Epithelial cell of alveolus of lung (primary cell): ENCODE data around the gene ZBTB9. TPM values are rescaled to one million over a fixed set of nuclear protein-coding genes. Genes with fewer than 3 reads are reported as not detected.

Source experiments
- total RNA-seq: library from RNA; depleted of rRNA; stranded (reverse); fragments of >200 nt; gene quantifications from 2 replicates; pipeline ENCODE4 v1.2.1, GENCODE V29; 2015

The ZBTB9 gene, protein sequence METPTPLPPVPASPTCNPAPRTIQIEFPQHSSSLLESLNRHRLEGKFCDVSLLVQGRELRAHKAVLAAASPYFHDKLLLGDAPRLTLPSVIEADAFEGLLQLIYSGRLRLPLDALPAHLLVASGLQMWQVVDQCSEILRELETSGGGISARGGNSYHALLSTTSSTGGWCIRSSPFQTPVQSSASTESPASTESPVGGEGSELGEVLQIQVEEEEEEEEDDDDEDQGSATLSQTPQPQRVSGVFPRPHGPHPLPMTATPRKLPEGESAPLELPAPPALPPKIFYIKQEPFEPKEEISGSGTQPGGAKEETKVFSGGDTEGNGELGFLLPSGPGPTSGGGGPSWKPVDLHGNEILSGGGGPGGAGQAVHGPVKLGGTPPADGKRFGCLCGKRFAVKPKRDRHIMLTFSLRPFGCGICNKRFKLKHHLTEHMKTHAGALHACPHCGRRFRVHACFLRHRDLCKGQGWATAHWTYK
- 3.0 and 4.9 TPM in 2 replicates for total RNA-seq

DNA sequence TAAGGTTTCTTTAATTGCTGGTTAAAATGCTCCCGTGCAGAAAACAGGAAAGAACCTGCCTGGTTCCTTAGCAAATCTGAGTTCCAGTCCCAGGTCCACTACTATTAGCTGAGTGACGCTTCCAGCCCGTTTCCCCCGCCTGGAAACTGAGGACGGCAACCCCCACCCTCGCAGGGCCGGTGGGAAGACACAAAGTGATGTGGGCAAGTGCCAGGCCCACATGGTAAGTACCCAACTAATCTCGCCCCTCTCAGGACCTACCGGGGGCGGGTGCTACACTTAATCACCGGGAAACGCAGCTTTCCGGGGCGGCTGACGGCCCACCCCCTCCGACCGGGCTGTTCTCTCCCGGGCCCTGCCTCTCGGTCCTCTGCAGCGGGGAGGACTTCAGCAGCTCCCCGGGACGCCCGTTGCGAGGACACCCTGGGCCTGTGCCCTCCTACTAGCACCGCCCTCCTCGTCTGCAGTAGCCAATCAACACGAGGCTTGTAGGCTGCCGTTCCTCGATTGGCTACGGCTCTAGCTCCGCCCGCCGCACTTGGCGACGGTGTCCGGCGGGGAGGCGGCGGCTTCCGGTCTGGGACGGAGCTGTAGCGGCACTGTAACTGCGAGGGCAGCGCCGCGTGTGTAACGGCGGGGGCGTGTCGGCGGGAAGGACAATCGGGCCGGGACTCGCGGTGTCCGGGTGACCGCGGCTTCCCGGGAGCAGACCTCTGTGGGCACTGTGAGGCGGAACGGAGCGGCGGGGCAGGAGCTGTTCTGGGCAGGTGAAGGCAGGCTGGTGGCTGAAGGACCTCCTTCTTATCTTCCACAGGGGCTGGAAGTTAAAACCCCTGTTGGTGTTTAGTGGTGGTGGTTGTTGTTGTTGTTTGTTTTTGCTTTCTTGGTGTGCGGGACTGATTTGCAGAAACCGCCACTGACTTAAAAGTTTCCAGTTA, at the start of gene ZBTB9:
ZBTB9 (plus strand) TSS at position 568 of the 938 bp plus-strand sequence. CDS start 525 bp downstream, outside the sequence.

DNA sequence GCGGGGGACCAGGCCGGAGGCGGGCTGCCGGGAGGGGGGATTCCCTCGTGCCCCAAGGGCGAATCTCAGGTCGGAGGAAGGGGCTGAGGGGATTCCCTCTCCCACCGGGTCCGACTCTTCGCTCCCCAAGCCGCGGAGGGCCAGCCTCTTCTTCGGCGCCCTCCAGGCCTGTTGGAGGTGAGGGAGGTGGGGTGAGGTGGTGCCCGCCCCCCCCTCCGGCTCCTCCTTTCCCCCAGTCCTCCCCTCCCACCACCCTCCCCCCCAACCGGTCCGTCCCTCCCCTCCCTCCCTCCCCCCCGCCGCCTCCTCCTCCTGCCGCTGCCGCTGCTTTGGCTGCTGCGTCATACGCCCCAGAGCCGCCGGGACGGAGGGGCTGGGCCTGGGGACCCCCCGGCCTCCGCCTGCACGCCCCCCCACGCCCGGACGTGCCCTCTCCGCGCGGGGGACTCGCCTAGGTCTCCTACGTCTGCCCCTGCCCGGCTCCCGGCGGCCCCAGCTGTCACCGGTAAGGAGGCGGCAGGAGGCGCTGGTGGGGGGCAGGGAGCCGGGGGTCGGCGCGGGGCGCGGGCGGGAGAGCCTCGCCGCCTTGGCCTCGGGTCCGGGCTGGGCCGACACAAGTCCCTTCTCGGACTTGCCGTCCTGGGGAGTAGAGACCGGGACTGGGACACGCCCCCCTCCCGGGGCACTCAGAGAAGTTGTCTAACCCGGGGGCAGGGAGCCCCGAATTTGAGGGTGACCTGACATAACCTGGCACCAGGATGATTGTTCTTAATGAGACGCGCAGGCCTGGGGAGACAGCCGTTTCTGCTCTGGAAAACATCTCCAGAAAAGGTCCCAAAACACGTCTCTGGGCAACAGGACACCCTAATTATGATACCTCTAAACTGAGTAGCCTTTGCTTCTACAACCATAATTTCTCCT, 43.4 kb upstream of the ZBTB9 start, which contains the start of gene PHF1:
PHF1 (plus strand) TSS at position 304 of the 921 bp plus-strand sequence. CDS start 1,250 bp downstream, outside the sequence.

DNA sequence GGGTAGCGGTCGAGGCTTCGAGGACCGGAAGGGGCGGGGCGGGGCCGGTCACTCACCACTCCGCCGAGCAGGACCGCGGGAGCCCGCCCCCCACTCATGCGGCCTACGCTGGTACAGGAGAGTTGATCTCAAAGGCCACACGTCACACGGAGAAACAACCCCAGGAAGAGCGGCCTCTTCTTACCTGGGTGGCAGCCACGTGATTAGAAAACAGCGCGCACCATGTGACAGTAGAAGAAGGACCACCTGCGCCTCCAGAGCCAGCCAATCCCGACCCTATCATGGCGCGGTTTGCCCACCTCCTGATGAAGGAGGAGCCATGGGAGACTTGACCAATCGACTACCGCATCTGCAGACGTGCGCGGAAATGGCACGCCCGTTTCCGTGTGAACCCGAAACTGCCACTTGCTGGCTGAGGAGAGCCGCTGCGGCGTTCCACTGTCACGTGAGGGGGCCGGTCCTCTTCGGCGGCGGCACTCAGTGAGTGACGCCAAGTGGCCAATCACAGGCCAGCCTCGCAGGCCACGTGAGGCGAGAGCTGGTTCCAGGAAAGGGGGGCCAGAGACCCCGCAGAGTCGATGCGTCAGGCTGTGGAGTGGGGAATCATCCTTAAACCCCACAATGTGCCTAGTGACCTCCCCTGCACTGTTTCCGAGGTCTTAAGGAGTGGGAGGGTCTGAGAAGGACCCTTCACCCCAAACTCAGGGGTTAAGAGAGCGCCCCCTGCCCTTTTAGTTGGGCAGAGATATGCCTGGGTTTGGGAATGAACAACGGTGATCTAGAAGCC, 36.3 kb upstream of the ZBTB9 start, which contains the start of gene CUTA:
CUTA (minus strand) TSS at position 205 of the 787 bp plus-strand sequence; CDS start at position 98, 107 bp downstream.

DNA sequence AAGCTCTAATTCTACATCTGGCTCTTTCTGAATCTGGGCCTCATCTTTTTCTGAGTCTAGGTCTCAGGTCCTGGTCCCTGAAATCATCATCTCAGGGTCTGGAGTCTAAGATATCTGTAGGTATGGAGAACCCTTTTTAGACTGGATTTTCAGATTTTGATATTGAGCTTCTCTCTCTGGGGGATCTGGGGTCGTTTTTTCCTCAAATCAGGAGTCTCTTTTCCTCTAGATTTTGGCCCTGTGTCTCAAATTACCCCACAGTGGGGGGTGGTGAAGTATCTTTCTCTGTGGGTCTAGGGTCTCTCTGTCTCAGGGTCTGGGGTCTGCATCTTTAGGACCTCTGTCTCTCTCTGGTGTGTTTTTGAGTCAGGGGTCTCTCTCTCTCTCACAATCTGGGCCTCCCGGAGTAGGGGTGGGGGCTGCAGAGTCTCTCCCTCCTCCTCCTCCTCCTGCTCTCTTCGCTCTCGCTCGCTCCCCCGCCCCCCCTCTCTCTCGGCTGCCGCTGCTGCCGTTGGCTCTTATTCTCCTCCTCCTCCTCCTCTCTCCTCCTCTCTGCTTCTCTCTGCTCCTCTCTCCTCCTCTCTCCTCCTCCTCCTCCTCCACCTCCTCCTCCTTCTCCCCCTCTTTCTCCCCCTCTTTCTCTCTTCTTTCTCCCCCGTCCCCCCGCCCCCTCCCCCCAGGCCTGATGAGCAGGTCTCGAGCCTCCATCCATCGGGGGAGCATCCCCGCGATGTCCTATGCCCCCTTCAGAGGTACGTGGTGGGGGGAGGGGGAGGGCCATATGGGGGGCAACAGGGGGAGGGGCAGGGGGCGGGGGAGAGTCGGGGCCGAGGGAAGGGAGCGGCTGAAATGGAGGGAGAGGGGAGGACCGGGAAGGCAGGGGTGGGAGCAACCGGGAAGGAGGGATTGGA, 34.5 kb upstream of the ZBTB9 start, which contains the start of gene SYNGAP1:
SYNGAP1 (plus strand) TSS at position 486 of the 911 bp plus-strand sequence; CDS start at position 686, 200 bp downstream.

Other genes with a start within 250 kb of the ZBTB9 start
- 4.9 and 16.4 TPM in 2 replicates for gene HSD17B8, start 249.9 kb upstream of the ZBTB9 start, total RNA-seq
- gene RING1, start 246.1 kb upstream of the ZBTB9 start, total RNA-seq, result 17.8 and 22.0 TPM in 2 replicates
- 26.1 and 26.4 TPM in 2 replicates for gene VPS52, start 182.7 kb upstream of the ZBTB9 start, total RNA-seq
- 6,636 and 7,005 TPM in 2 replicates for gene RPS18, start 182.5 kb upstream of the ZBTB9 start, total RNA-seq
- 3.6 and 6.8 TPM in 2 replicates for gene B3GALT4, start 177.5 kb upstream of the ZBTB9 start, total RNA-seq
- 52.8 and 61.5 TPM in 2 replicates for gene WDR46, start 165.3 kb upstream of the ZBTB9 start, total RNA-seq
- 47.4 and 68.0 TPM in 2 replicates for gene PFDN6, start 165.0 kb upstream of the ZBTB9 start, total RNA-seq
- 36.6 and 37.5 TPM in 2 replicates for gene RGL2, start 155.6 kb upstream of the ZBTB9 start, total RNA-seq
- 101 and 167 TPM in 2 replicates for gene TAPBP, start 140.5 kb upstream of the ZBTB9 start, total RNA-seq
- 17.6 and 20.3 TPM in 2 replicates for gene ZBTB22, start 136.8 kb upstream of the ZBTB9 start, total RNA-seq
- gene DAXX, start 131.6 kb upstream of the ZBTB9 start, total RNA-seq, result 35.0 and 54.7 TPM in 2 replicates
- 13.1 and 31.4 TPM in 2 replicates for gene KIFC1, start 62.8 kb upstream of the ZBTB9 start, total RNA-seq
- gene PHF1, start 43.6 kb upstream of the ZBTB9 start, total RNA-seq, result 20.2 and 20.4 TPM in 2 replicates
- gene CUTA, start 36.5 kb upstream of the ZBTB9 start, total RNA-seq, result 205 and 287 TPM in 2 replicates
- gene SYNGAP1, start 34.5 kb upstream of the ZBTB9 start, total RNA-seq, result 3.5 and 13.7 TPM in 2 replicates
- 15.1 and 17.1 TPM in 2 replicates for gene BAK1, start 125.7 kb downstream of the ZBTB9 start, total RNA-seq
- gene ITPR3, start 166.7 kb downstream of the ZBTB9 start, total RNA-seq, result 6.9 and 20.8 TPM in 2 replicates